Measurements from ENCODE around the gene HIVEP3.

DNA sequence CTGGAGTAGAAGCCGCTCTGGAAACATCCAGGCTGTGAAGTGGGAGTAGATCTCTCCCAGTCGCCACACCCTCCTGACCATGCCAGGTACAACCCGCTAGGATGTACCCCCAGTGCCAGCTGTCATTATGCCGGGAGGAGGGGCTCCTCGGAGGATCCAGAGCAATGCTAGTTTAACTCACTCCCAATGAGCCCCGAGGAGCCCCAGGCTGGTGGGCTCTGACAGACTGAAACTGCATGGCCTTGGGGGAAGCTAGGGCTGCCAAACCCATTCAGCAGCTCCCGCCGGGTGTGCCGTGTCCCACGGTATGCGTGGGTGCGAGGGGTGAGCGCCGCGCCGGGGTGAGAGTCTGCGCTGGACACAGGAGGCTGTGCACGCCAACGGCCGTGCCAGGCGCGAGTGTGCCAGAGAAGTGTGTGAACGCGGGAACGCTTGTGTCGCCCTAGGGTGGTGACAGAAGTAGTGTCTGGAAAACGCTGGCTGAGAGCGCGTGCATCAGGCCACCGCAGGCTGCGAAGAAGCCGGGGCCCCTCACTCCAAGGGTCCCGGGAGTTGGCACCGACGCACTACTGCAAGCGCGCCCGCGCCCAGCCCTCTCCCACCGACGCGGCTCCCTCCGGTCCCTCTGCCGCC lies 257.2 kb downstream of the HIVEP3 start:
- TF ChIP-seq CTCF (IDR thresholded peaks at IDR 0.05) (no peak), POLR2A (IDR thresholded peaks at IDR 0.05) (no peak)

Measured in heart left ventricle (tissue), 13 donors.